ENCODE measurements around the gene CPZ.

The CPZ gene

GRCh38 chr4:8599657-8600056, 7.1 kb downstream of the CPZ start:
- H3K4me3 ChIP-seq (ENCODE audit: low read depth, low read length, poor library complexity, severe bottlenecking) = no peak overlapping the region
- H3K36me3 ChIP-seq (ENCODE audit: insufficient read depth, low read length) = no peaks in the 10 kb centered on the region

GRCh38 chr4:8600266-8600665, 7.7 kb downstream of the CPZ start:
- Histone ChIP-seq H3K27me3 (ENCODE audit: insufficient read depth, low read length) (no peaks in the 10 kb centered on the region), H3F3A (ENCODE audit: insufficient read depth, low read length) (no peaks in the 10 kb centered on the region), H2AFZ (ENCODE audit: low read length) (no peak overlapping the region), H3K27ac (ENCODE audit: low read depth, low read length, poor library complexity, severe bottlenecking) (no peak overlapping the region), H3K79me2 (ENCODE audit: insufficient read depth, low read length) (no peaks in the 10 kb centered on the region), H3K9me3 (ENCODE audit: low read length) (no peaks in the 10 kb centered on the region), H4K20me1 (ENCODE audit: insufficient read depth, low read length) (no peaks in the 10 kb centered on the region), H3K4me1 (ENCODE audit: insufficient read depth, low read length, severe bottlenecking) (no peaks in the 10 kb centered on the region), H3K4me3 (ENCODE audit: low read depth, low read length, poor library complexity, severe bottlenecking) (no peak overlapping the region), H3K9me2 (ENCODE audit: low read depth, low read length) (no peaks in the 10 kb centered on the region), H3K4me2 (ENCODE audit: low read length) (no peak overlapping the region), H3K36me3 (ENCODE audit: insufficient read depth, low read length) (no peaks in the 10 kb centered on the region), H3K9ac (ENCODE audit: low read length) (no peak overlapping the region)
- no peak for TF ChIP-seq CTCF (IDR thresholded peaks at IDR 0.05; ENCODE audit: low read length)
- TF ChIP-seq EZH2 (IDR thresholded peaks at IDR 0.05; ENCODE audit: borderline replicate concordance, low read length) = no peak

More at GRCh38 chr4:8599657-8600056, 7.1 kb downstream of the CPZ start:
- no peak overlapping the region for H3K27ac ChIP-seq (ENCODE audit: low read depth, low read length, poor library complexity, severe bottlenecking)
- no peaks in the 10 kb centered on the region for H3K9me2 ChIP-seq (ENCODE audit: low read depth, low read length)
- no peak overlapping the region for H3K4me2 ChIP-seq (ENCODE audit: low read length)
- H3K9me3 ChIP-seq (ENCODE audit: low read length) = no peaks in the 10 kb centered on the region
- H3K9ac ChIP-seq (ENCODE audit: low read length) = no peak overlapping the region
- H3K79me2 ChIP-seq (ENCODE audit: insufficient read depth, low read length) = no peaks in the 10 kb centered on the region
- no peak for TF ChIP-seq EZH2 (IDR thresholded peaks at IDR 0.05; ENCODE audit: borderline replicate concordance, low read length)
- TF ChIP-seq CTCF (IDR thresholded peaks at IDR 0.05; ENCODE audit: low read length) = no peak
- no peaks in the 10 kb centered on the region for H3K4me1 ChIP-seq (ENCODE audit: insufficient read depth, low read length, severe bottlenecking)
- no peak overlapping the region for H2AFZ ChIP-seq (ENCODE audit: low read length)
- no peaks in the 10 kb centered on the region for H4K20me1 ChIP-seq (ENCODE audit: insufficient read depth, low read length)
- H3K27me3 ChIP-seq (ENCODE audit: insufficient read depth, low read length) = no peaks in the 10 kb centered on the region
- H3F3A ChIP-seq (ENCODE audit: insufficient read depth, low read length) = no peaks in the 10 kb centered on the region

GRCh38 chr4:8600686-8601085, 8.1 kb downstream of the CPZ start:
- Histone ChIP-seq H3K36me3 (ENCODE audit: insufficient read depth, low read length) (no peaks in the 10 kb centered on the region), H3K4me1 (ENCODE audit: insufficient read depth, low read length, severe bottlenecking) (no peaks in the 10 kb centered on the region), H3K27ac (ENCODE audit: low read depth, low read length, poor library complexity, severe bottlenecking) (no peak overlapping the region), H2AFZ (ENCODE audit: low read length) (no peak overlapping the region), H3K9ac (ENCODE audit: low read length) (no peak overlapping the region), H3K4me2 (ENCODE audit: low read length) (no peak overlapping the region), H3K4me3 (ENCODE audit: low read depth, low read length, poor library complexity, severe bottlenecking) (no peak overlapping the region), H3K27me3 (ENCODE audit: insufficient read depth, low read length) (no peaks in the 10 kb centered on the region), H3K9me3 (ENCODE audit: low read length) (no peaks in the 10 kb centered on the region), H3K9me2 (ENCODE audit: low read depth, low read length) (no peaks in the 10 kb centered on the region), H3K79me2 (ENCODE audit: insufficient read depth, low read length) (no peaks in the 10 kb centered on the region), H4K20me1 (ENCODE audit: insufficient read depth, low read length) (no peaks in the 10 kb centered on the region), H3F3A (ENCODE audit: insufficient read depth, low read length) (no peaks in the 10 kb centered on the region)
- no peak for TF ChIP-seq CTCF (IDR thresholded peaks at IDR 0.05; ENCODE audit: low read length)

Data from OCI-LY1 (cell line).